HG03342 (cell line): ENCODE data around the gene ABHD17C.

Source experiments
- ATAC-seq: cut with Tn5 transposase; IDR thresholded peaks from one replicate; pipeline ENCODE4 v1.9.1; 2021; ENCODE audit warnings: mild to moderate bottlenecking, moderate library complexity; ENCODE audit not compliant: unreplicated experiment

Gene ABHD17C

DNA sequence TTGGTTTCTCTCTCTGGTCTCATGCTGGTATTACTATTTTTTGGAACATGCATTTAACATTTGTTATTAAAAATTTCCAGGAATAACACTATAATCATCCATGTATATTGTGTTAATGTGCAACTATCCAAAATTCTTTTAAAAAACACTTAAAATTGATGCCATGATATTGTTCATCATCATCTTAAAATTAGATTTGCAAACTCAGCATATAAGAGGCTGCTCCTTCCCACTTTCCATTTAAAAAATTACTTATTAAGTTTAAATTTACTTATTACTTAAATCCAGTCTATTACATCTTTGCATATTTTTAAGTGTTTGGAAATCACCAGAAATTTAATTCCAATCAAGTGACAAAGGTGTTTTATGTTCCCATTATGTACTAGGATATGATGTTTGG lies 5.8 kb upstream of the ABHD17C start:
- ATAC-seq: no peak

DNA sequence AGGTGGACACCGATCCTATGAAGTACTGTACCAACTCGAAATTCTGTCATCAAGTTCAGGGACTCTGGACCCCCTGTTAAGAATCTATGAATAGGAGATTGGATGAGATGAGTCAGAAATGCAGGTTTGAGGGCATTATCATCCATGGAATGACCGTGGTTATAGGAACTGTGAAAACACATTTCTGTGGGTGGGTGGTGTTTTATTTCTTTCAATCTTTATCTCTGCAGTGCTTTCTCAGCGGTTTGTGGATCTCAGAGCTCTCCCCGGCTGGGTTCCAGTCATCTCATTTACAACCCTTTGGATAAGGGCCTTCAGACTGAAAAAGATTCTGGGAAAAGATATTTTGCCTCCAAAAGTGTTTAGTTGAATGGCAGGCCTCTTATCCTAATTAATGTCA lies 5.4 kb upstream of the ABHD17C start:
- no peak for ATAC-seq

DNA sequence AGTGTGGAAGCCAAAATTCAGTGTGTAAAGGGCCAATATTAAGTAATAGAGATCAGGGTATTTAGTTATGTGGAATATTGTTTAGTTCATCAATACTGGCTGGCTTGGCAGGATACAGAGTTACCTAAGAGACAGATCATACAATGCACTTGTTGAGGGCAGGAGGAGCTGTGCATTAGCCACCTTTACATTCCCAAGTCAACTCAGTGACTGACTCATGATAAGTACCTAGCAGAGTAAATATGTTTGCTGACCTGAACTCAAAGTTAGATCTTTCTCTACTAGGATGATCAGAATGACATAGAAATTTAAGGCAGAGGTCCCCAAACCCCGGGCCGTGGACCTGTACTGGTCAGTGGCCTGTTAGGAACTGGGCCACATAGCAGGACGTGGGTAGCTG lies 3.5 kb upstream of the ABHD17C start:
- no peak for ATAC-seq

DNA sequence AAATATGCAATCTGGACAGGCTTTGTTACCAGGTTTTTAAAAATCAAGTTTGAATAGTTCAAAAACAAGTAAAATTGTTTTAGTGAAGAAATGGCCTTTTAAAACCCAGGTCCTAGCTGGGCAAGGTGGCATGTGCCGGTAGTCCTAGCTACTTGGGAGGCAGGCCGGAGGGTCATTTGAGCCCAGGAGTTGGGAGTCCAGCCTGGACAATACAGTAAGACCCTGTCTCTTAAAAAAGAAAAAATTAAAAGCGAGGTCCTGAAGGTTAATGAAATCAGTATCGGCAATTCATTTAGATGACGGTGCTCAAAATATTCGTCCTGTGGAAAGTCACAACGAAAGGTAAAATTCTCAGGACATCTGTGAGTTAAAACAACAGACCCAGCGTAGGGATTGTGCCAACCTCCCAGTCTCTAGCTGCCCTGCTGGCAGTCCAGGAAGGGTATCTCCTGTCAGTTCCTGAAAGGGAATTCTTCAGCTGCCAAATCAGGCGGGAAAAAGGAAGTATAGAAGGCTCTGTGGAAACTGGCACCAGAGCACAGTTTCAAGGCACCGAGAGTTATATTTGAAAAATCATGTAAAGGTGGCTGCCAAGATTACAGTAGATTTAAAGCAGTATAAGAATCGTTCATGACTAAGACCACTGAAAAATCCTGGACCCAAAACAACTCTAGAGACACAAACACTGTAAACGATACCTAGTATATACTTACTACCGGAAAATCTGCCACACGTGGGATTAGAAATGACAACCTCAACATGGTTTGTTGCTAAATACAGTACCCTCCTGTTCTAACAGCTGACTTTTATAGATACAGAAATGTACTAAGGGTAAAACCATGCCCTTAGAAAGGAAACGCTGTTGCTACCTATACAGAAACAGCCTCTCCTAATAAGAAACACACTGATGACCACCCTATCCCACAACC lies 1.2 kb upstream of the ABHD17C start:
- no peak for ATAC-seq

DNA sequence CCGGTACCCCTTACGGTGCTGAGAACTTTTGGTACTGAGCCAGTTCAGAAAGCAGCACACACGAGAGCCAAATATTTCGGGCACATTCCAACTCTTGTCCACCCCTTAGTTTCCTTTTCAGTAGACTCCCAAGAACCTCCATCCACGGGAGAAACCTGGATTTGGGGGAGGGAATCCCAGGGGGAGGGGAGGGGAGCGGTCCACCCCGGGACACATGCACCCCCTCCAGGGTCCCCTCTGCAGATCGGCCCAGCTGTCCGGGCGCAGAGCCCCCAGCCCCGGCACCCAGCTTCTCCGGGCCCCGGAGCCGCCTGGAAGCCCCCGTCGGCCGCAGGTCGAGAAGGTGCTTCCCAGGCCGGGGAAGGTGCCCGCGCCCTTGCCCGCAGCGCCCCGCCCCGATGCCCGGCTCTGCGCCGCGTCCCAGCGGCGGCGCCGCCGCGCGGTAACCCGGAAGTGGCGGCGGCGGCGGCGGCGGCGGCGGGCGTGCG lies 455 bp upstream of the ABHD17C start:
- peak; percentile 33 for ATAC-seq

DNA sequence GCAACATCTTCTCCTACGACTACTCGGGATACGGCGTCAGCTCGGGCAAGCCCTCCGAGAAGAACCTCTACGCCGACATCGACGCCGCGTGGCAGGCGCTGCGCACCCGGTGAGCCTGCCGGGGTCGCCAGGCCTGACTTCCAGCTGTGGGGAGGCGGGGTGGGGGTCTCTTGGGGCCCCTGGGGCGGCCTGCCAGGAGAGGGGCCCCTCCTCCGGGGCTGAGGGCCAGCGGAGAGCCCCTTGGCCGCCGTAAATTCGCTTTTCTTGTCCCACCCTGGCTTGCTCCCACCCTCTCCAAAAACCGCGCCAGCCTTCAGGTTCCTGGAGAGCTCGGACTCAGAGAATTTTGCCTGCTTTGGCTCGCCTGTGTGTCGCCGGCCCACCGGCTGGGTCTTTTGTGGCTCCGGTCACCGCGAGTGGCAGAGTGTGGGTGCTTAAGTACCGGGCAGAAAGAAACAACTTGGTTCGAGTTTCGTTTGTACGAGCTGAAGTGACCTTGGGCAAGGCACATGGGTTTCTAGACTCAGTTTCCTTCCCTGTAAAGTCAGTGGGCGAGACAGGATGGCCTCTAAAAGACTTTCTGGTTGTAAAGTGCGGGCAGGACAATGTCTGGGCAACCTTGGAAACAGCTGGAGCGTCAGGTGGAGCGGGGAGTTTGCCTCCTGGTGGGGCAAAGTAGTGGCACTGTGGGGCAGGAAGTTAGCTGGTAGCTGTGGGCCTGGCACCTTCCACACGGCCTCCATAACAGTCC lies 976 bp downstream of the ABHD17C start:
- ATAC-seq: no peak

DNA sequence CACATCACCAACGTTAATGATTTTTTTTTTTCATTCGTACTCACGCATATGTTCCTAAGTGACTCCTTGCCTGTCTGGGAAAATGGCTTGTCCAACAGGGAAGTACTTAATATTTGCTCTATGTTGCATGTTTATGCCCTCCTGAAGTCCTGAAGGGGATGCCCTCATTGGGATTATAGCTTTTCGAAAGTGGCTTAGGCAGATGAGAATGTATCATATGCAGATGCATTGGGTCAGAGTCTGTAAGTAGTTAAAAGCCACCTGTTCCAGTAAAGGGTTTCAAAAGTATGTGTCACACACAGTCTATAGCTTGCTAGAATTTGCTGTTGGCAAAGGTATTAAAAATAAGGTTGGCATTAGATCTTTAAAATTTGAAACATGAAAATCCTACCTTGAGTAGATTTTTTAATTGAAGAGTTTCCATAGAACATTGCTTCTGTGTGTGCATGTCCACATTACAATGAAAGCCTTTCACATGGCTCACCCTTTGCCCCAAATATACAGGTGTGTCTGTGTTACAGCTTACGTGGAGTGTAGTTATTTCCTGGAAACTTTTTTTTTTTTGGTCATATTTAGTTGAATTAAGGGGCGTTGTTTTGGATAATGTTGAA lies 2.1 kb downstream of the ABHD17C start:
- ATAC-seq: no peak

DNA sequence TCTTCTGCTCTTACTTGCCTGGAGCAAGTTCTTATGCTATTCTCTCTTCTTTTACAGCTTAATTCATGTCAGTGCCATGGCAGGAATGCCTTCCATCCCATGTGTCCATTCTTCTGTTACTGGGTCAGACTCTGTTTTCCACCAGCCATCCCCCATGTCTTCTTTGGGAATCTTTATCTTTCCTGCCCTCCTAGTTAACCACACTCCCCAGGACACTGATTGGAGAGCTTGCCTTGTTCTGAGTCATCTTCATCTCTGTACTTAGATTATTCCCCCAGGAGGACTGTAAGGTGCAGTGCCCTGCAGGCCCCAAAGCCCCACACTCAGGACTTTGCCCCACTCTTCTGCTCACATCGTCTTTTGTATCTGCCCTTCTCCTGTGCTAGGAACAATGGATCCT lies 3.6 kb downstream of the ABHD17C start:
- ATAC-seq: no peak

DNA sequence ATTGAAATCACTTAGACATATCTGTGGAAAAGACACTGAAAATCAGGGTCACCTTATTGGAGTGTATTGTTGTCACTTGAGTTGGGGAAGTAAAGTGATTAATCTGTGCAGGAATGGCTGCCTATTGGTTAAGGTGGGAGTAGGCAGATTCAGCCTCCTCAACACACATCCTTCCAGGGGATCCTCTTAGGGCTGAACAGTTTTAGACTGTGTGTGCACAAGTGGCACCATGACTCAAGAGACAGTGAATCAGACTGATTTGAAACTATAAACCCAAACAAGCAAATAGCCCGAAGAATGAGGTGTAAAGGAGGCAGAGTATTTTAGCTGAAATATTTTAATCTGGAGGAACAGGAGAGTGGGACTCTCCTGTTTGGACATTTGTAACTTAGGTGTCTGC lies 4.9 kb downstream of the ABHD17C start:
- no peak for ATAC-seq

DNA sequence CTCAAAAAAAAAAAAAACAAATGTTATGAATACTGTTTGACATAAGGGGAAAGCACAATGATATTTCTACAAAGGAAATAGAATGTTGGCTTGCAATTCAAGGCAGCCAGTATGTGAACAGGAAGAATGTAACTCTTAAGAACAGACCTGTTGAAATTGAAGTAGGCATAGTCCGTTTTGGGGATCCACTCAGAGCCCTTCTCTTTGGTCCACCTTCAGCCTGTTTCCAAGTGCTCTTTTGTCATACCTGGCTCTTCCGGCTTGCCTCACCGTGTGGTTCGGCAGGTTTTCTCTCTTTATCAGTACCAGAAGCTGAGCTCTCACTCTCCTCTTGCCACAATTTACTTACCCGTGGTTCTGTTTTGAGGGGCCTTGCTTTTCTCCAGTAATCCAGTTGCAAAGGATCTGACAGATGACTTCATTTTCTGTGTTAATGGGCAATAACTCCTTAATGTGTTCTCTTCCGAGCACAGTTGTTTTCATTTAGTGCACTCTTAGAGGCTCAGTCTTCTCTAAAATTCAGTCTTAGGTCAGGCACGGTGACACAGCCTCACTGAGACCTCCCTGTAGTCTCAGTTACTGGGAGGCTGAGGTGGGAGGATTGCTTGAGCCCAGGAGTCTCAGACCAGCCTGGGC lies 6.7 kb downstream of the ABHD17C start:
- ATAC-seq: no peak

DNA sequence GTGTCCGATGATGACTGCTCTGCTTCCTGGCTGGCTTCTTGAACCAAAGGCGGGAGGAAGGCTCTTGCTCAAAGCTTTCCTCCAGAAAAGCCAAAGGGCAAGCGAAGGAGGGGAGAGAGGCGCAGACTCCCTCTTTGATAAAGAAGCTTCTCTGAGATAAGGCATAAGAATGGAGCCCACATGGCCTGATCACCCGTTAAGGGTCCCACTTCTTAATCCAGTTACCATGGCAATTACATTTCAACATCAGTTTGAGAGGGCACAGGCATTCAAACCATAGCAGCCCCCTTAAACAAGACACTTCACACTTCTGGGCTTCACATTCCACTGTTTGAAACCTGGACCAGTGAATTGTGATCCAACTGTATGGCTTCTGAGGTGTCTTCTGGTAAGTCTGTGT lies 8.0 kb downstream of the ABHD17C start:
- ATAC-seq: no peak

DNA sequence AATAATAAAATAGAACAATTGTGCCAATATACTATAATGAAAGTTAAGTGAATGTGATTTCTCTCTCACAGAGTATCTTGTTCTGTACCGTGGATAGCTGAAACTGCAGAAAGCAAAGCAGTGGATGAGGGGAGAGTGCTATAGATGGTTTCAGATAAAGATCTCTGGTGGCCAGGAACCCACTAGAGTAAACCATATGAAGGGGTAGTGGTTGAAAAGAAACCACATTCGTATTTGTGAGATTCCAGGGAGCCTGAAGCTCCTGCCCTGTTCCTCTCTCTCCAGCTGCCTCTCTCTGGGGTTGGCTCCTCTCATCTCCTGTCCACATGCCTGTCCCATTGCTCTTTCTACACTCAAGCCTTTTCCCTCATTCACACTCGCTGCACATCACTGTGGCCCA lies 8.9 kb downstream of the ABHD17C start:
- no peak for ATAC-seq

DNA sequence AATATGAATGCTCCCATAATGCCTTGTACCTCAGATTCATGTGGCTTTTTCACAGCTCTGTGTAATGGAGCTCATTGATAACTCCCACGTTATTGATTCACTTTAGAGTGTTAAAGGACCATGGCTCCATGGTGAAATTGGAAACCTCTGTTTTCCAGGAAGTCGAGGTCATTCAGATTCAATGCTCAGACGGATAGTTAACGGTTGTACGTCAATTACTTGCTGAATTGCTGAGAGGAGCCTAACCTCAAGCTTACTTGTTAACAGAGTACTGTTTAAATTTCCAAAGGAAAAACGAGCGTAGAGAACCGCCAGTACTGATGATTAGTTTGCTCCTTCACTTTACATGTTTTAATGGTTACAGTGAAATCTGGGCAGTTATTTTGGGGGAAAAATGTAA lies 11.1 kb downstream of the ABHD17C start:
- ATAC-seq: no peak

DNA sequence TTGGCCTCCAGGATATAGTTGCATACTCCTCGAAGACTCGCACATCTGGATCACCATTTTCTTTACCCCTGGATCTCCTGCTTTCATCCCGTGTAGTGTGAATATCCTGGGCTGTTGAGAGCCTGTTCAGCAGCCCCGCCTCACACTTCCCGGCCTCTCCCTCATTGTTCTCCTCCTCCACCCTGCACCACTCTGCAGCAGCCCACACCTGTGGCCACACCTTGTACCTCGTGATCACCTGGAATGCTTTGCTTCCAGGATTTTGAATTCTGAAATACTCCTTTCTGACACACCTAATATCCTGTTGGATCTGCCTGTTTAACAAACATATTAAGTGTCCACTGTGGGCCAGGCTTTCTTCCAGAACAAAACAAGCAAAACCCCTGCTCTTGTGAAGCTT lies 14.4 kb downstream of the ABHD17C start:
- no peak for ATAC-seq

DNA sequence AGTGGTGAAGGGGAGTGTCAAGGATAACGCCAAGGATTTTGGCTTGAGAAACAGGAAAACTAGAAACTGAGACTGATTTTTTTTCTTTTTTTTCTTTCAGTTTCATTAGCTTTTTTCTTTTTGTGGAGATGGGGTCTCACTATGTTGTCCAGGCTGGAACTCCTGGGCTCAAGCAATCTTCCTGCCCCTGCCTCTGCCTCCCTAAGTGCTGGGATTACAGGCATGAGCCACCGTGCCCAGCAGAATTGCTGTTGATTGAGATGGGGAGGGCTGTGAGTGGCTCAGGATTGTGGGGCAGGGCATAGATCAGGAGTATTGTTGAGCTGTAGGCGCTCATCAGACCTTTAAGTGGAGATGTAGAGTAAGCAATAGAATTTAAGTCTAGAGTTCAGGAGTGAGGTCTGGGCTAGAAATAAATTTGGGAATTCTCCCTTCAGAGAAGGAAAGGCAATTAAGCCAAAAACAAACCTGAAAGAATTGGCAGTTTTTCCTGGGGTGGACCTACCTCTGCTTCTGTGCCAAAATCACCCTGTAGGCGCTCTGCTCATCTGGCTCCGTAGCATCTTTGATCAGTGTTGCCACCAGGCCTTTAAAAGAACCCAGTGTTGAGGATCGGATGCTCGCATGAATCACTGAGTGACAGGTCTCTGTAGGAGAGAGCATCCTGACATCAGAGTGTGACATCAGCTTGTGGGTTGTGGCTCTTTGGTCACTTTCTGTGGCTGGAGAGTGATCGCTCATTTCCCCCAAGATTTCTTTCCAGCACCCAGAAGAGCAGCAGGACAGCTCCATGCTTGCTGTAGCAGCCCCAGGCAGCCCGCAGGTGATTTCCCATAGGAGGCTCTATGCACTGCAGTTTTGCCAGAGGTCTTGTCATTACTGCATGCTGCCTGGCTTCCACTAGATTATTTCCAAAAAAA lies 15.8 kb downstream of the ABHD17C start:
- ATAC-seq: no peak

DNA sequence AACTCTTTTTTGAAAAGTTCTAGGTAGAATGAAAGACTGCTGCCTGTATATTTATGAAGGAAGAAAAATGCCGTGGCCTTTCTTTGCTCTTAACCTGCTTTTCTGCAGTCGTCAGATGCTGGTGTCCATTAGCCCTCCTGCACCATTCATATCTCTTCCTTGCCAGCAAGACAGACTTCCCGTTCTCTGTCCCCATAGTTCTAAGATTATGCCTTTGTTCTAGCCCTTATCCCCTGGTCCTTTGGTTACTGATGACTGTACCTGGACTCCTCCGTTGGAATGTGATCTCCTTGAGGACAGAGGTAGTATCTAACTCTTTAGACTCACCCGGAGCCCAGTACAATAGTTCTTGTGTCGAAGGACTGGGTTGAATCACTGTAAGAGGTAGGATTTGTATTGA lies 16.8 kb downstream of the ABHD17C start:
- ATAC-seq: no peak

DNA sequence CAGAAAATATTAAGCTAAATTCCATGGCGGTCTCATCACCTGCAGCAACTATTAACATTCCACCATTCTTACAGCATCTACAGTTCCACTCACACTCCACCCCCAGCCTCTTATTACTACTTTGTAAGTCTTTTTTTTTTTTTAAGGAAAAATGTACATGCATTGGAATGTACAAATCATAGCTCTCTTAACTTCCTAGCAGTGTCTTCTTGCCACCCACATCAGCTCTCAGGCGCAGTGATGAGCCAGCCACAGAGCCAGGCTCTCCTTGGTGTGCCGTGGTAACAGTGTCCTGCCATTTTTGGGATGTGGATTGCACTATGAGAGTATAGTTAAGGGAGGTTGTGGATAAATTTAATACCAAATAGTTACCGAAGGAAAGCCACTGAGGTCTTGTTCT lies 17.8 kb downstream of the ABHD17C start:
- no peak for ATAC-seq

DNA sequence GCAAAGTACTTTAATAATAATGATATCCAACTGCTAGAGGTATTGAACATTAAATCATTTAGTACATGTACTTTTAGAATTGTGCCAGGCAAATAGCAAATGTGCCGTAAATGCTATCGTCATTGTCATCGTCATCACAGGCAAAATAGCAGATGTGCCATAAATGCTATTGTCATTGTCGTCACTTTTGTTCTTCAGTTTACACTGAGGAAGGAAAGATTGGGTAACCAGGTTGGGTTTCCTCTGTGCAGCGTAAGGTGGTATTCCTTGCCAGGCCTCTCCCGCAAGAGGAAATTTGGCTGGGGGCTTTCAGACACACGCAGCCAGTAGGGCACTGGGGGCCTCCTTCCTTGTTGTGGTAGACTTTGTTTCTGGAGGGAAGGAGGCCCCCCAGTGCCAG lies 26.4 kb downstream of the ABHD17C start:
- ATAC-seq: no peak

DNA sequence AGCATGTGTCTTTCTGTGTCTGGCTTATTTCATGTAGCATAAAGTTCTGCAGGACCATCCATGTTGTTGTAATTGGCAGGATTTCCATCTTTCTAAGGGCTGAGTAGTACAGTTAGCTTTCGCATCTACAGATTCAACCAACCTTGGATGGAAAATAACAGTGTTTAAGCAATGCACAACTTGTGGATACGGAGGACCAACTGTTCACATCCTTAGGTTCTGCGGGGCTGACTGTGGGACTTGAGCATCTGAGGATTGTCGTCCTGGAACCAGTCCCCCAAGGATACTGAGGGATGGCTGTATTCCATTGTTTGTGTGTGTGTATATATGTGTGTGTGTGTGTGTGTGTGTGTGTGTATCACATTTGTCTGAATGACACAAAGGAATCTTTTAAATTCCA lies 27.7 kb downstream of the ABHD17C start:
- ATAC-seq: no peak

DNA sequence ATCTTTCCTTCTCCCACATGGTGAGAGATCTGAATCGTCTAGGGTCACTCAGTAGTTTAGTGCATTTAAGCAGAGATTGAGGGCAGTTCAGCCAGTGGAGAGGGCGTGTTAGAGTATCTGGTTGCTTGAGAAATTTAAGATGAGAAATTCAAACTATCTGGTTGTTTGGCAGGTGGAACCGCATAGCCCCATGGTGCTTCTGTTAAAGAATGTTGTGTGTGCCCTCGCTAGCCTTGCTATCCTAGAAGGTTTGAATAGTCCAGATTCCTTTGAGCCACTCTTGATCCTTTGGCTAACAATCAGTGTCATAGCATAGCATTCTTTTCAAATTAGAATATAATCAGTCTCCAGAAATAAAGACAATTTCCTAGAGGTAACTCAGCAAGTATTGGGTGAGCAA lies 32.1 kb downstream of the ABHD17C start:
- no peak for ATAC-seq
